ENCODE data around the gene SPOCK1. TPM values are rescaled to one million over a fixed set of nuclear protein-coding genes. Genes with fewer than 3 reads are reported as not detected.

SPOCK1 gene
- polyA plus RNA-seq, 3 donors, result 1.8 to 5.7 (median 2.1) TPM

- no peak for TF ChIP-seq CTCF (IDR thresholded peaks at IDR 0.05)
- H3K27me3 ChIP-seq (ENCODE audit: control insufficient read depth in 2 of 2, insufficient read depth in 2 of 2, low read length in 2 of 2), result no peaks in the 10 kb centered on the region
- 95% methylated on average over 10 of the region's 12 CpGs for WGBS (ENCODE audit: insufficient coverage)
- no peaks in the 10 kb centered on the region for H3K36me3 ChIP-seq (replicated peaks in 1 of 2; ENCODE audit: control insufficient read depth in 1 of 2, insufficient read depth in 2 of 2, low read length in 2 of 2)
- H3K9me3 ChIP-seq (replicated peaks in 1 of 2; ENCODE audit: control insufficient read depth in 1 of 2, insufficient read depth in 1 of 2, low read length in 2 of 2), result no peaks in the 10 kb centered on the region
- no peak overlapping the region for H3K4me3 Mint-ChIP-seq
- no peaks in the 10 kb centered on the region for H4K20me1 ChIP-seq (ENCODE audit: insufficient read depth, low read length)
- peaks cover 5 to 16% (median 10%) of the 10 kb centered on the region in 3 donors for H3K27me3 Mint-ChIP-seq (ENCODE audit: low read depth in 3 of 3)
- H3K27ac ChIP-seq (ENCODE audit: low read depth in 1 of 2, low read length in 2 of 2), result no peak overlapping the region
- peaks cover 0 to 2% (median 0%) of the 10 kb centered on the region in 7 donors for H3K9me3 Mint-ChIP-seq
- H3K36me3 Mint-ChIP-seq, result no peaks in the 10 kb centered on the region
- no peak overlapping the region for H3K9ac ChIP-seq (ENCODE audit: insufficient read depth, low read length, poor library complexity, severe bottlenecking)
- DNase-seq, result no peak
- H2AFZ ChIP-seq (ENCODE audit: insufficient read depth, low read depth, low read length, poor library complexity, severe bottlenecking), result no peak overlapping the region
- no peaks in the 10 kb centered on the region for H3K4me1 Mint-ChIP-seq
- no peaks in the 10 kb centered on the region for H3K79me2 ChIP-seq (ENCODE audit: insufficient read depth, low read length)
- no peak overlapping the region for H3K27ac Mint-ChIP-seq
- H3K4me2 ChIP-seq (replicated peaks; ENCODE audit: extremely low read depth, low read length, poor library complexity, severe bottlenecking), result no peak overlapping the region
- H3K4me3 ChIP-seq (replicated peaks in 1 of 3; ENCODE audit: low read depth in 2 of 3, low read length in 3 of 3), result no peak overlapping the region
- no peaks in the 10 kb centered on the region for H3K4me1 ChIP-seq (ENCODE audit: control insufficient read depth in 1 of 2, insufficient read depth in 2 of 2, low read length in 2 of 2)
- intact Hi-C loops (cut with micrococcal nuclease), result no loop called here
Measured at GRCh38 chr5:137296213-137296781, 202.8 kb downstream of the SPOCK1 start.

GRCh38 chr5:137294604-137295003 is 204.5 kb downstream of the SPOCK1 start:
- intact Hi-C loops (cut with micrococcal nuclease), result no loop called here
- H3K27me3 Mint-ChIP-seq (ENCODE audit: low read depth in 3 of 3), result peaks cover 1 to 12% (median 8%) of the 10 kb centered on the region in 3 donors
- Histone ChIP-seq H3K36me3 (replicated peaks in 1 of 2; ENCODE audit: control insufficient read depth in 1 of 2, insufficient read depth in 2 of 2, low read length in 2 of 2) (no peaks in the 10 kb centered on the region), H3K27me3 (ENCODE audit: control insufficient read depth in 2 of 2, insufficient read depth in 2 of 2, low read length in 2 of 2) (no peaks in the 10 kb centered on the region), H3K4me1 (ENCODE audit: control insufficient read depth in 1 of 2, insufficient read depth in 2 of 2, low read length in 2 of 2) (no peaks in the 10 kb centered on the region), H3K79me2 (ENCODE audit: insufficient read depth, low read length) (no peaks in the 10 kb centered on the region), H3K4me2 (replicated peaks; ENCODE audit: extremely low read depth, low read length, poor library complexity, severe bottlenecking) (no peak overlapping the region), H2AFZ (ENCODE audit: insufficient read depth, low read depth, low read length, poor library complexity, severe bottlenecking) (no peak overlapping the region), H3K4me3 (replicated peaks in 1 of 3; ENCODE audit: low read depth in 2 of 3, low read length in 3 of 3) (no peak overlapping the region), H3K9ac (ENCODE audit: insufficient read depth, low read length, poor library complexity, severe bottlenecking) (no peak overlapping the region), H3K9me3 (replicated peaks in 1 of 2; ENCODE audit: control insufficient read depth in 1 of 2, insufficient read depth in 1 of 2, low read length in 2 of 2) (no peaks in the 10 kb centered on the region), H4K20me1 (ENCODE audit: insufficient read depth, low read length) (no peaks in the 10 kb centered on the region), H3K27ac (ENCODE audit: low read depth in 1 of 2, low read length in 2 of 2) (no peak overlapping the region)
- no peak overlapping the region for H3K27ac Mint-ChIP-seq
- no peak overlapping the region for H3K4me3 Mint-ChIP-seq
- H3K4me1 Mint-ChIP-seq, result no peaks in the 10 kb centered on the region
- no peak for TF ChIP-seq CTCF (IDR thresholded peaks at IDR 0.05)
- no peak for DNase-seq
- WGBS (ENCODE audit: insufficient coverage), result 100% methylated on average over 1 of the region's 1 CpG
- no peaks in the 10 kb centered on the region for H3K36me3 Mint-ChIP-seq
- H3K9me3 Mint-ChIP-seq, result no peaks in the 10 kb centered on the region
